ENCODE data around the gene ZSWIM1.

ZSWIM1 gene

DNA sequence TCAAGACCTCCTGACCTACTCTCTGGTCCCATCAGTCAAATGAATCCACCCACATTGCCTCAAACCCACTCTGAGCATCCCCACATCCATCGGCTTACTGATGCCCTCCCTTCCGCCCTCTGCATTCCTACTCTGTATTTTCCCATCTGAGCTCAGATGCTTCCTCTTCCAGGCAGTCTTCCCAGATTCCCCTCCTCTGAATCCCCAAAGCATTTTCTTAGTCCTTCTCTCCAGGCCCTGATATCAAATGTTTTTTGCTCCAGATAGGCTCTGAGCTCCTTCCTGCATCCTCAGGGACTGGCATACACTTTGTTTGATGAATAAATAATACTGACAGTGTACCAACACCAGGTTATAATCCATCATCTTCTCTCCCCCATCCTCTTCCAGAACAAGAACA, 27.1 kb downstream of the ZSWIM1 start:
- DNase-seq (ENCODE audit: low read depth in 3 of 3) = no peak

DNA sequence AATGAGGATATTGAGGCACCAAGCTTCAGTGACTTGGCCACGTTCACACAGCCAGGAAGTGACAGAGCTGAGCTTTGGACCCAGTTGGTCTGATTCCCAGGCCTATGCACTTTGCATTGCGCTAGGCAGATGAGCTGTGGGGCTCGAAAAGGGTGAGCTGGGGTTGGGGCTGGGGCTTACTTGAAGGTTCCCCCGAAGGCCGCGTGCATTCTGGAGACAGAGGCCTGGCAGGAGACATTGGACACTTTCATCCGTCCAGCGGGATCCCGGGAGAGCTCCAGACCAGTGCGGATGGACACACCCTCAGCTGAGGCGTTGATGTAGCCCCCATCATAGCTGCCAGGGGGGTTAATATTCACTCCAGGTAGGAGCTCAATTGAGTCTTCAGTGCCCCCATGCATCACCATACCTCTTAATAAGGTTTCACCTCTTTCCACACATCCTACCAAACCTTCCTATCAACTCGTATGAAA, 28.3 kb downstream of the ZSWIM1 start:
- DNase-seq (ENCODE audit: low read depth in 3 of 3) = no peak

DNA sequence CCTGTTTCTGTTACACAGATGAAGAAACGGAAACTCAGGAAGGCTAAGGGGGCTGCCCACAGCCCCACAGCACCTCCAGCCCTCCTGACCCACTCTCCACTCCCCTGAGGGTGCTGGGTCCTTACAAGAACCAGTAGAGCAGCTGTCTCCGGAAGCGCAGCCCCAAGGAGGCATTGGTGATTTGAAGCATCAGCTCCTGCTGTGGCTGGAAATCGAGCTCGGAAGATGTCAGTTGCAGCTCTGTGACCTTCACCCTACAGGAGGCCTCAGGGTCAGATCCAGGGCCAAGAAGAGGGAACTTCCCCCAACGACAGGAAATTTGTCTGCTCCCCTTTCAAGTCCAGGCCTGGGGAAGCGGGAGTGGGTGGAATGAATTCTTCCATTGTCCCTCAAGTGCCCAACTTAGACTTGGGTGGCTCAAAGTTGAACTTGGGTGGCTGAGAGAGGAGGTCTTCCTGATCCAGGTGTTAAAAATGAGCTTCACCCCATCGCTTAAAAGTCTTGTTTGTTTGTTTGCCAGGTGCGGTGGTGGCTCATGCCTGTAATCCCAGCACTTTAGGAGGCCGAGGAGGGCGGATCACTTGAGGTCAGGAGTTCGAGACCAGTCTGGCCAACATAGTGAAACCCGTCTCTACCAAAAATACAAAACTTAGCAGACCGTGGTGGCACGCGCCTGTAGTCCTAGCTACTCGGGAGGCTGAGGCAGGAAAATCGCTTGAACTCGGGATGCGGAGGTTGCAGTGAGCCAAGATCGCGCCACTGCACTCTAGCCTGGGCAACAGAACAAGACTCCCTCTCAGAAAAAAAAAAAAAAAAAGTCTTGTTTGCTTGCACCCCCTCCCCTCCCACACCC, 29.0 kb downstream of the ZSWIM1 start:
- DNase-seq (ENCODE audit: low read depth in 3 of 3) = no peak

- DNase-seq (ENCODE audit: low read depth in 3 of 3) = peak; percentile 80 to 85 (median 82)
These were observed 29.9 kb downstream of the ZSWIM1 start for GRCh38 chr20:45910670-45911485.

DNA sequence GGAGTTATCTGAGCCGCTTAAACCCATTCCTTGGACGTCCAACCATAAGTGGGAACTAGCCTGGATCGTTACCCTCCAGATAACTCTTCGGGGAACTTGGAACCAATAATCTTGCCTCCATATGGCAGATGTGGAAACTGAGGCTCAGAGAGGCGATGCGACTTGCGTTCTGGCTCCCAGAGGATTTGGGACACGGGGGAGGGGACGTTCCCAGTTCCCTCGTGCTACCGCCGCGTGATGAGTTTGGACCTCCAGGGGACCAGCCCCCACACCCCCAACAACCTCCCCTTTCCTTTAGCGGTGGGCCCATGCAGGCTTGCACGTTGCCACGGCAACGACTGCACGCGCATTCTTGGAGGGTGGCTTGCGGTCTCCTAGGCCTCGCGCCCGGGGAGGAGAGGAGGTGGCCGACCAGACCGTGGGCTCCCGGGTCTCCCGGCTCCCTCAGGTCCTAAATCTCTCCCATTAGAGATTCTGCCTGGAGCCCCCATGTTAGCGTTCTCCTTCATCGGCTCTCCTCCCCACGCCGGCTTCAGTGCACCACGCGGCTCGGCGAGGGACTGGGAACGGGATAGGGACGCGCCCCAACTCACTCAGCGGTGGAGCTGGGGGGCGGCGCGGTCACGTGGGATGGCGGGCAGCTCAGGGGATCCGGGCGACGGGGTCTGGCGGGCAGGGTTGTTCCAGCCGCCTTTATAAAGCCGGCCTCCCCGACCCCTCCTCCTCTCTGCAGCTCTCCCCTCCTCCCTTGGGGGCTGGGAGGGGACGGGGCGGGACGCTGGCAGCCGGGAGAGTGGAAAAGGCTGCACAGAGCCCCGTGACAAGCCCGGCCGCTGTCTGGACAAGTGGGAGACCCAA, 30.7 kb downstream of the ZSWIM1 start, which contains the start of gene PLTP:
Gene PLTP (minus strand): TSS at position 670 of the 858 bp plus-strand sequence. CDS start 703 bp downstream, outside the sequence.
- DNase-seq (ENCODE audit: low read depth in 3 of 3) = no peak

GRCh38 chr20:45912344-45912682, 31.3 kb downstream of the ZSWIM1 start:
- no peak for DNase-seq (ENCODE audit: low read depth in 3 of 3)

- no peak for DNase-seq (ENCODE audit: low read depth in 3 of 3)
These were observed 32.1 kb downstream of the ZSWIM1 start for GRCh38 chr20:45913116-45913515.

DNA sequence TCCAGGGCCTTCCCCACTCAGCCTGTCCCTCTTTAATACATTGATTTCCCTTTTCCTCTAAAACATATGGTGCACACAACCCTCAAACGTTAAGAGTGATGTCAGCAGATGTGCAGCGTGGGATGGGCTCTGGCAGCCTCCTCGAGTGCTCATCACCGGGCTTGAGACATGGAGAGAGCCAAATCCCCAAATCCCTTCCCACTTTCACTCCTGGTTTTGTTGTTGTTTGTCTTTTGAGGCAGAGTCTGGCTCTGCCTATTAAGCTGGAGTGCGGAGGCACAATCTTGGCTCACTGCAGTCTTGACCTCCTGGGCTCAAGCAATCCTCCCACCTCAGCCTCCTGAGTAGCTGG, 36.7 kb downstream of the ZSWIM1 start:
- no peak for DNase-seq (ENCODE audit: low read depth in 3 of 3)

DNA sequence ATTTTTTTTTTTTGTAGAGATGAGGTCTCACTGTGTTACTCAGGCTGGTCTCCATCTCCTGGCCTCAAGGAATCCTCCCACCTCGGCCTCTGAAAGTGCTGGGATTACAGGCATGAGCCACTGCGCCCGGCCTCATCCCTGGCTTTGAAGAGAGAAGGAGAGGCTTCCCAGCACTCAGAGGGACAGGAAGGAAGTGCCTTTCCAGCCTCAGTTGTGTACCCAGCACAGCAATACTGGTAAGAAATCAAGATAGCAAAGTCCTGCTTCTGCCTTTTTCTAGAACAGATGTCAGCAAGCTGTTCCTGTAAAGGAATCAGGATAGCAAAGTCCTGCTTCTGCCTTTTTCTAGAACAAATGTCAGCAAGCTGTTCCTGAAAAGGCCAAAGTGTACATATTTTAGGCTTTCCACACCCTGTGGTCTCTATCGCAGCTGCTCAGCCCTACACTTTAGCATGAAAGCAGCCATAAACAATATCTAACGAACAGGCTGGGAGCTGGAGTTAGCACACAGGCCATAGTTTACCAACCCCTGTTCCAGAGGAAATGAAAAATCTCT, 37.2 kb downstream of the ZSWIM1 start:
- no peak for DNase-seq (ENCODE audit: low read depth in 3 of 3)

- DNase-seq (ENCODE audit: low read depth in 3 of 3) = no peak
These were observed 37.9 kb downstream of the ZSWIM1 start for GRCh38 chr20:45918779-45919537.

DNA sequence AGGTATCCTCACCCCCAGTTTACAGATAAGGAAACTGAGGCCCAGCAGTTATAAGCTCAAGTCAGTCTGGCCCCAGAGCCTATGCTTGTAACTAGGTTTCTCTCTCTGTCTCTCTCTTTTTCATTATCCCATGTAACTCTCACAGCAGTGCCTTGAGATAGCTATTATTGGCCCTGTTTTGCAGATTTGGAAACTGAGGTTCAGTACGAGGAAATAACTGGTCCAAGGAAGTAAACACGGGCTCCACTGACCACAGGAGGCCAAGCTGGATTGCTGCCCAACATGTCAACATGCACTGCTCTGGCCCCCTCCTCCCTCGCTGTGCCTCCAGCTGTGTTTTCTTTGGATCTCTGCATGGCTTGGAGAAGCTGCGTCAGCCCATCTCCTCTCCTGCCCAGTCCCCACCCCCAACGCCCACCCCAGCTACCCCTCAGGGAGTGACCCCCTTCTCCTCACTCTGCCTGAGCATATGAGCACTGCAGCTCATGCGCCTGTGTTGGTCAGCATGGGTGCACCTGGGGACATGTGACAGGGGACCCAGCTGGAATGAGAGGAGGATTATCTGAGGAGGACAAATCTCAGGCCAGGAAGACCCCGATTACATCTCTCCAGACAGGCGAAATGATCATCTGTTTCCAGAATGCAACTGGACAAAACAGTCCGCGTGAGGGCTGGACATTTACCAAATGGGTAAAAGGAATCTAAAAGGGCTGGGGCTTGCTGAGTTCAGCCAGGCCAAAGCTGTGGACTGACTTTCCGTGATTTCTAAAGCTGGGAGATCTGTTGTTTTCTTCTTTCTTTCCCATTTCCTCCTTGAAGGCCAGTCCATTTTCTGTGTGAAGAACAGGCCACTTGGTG, 38.7 kb downstream of the ZSWIM1 start:
- no peak for DNase-seq (ENCODE audit: low read depth in 3 of 3)

GRCh38 chr20:45920462-45921336, 39.7 kb downstream of the ZSWIM1 start:
- DNase-seq (ENCODE audit: low read depth in 3 of 3) = no peak

DNA sequence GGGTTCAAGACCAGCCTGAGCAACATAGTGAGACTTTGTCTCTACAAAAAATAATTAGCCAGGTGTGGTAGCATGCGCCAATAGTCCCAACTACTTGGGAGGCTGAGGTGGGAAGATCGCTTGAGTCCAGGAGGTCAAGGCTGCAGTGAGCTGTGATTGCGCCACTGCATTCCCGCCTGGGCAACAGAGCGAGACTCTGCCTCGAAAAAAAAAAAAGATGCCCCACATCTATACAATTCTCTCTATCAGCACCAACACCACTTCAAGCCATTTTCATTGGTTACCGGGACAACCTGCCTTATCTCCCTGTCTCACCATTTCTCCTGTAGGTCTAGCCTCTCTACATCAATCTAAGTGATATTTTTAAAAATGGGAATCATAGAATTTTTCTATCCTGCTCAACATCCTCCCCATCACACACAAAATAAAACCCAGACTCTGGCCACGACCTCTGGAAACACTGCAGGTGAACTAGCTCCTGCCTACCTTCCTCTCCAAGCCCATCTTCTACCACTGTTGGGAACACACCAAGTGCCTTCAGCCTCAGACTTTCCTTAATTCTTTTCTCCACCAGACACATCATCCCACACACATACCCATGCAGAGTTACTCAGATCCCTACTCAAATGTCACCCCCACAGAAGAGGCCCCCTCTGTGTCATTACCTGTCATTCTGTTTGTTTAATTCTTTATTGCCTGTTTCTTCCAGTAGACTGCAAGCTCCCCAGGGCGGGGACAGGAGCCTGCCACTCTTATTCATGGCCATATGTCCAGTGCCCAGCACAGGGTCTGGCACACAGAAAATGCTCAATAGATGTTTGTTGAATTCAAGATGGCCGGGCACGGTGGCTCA, 40.5 kb downstream of the ZSWIM1 start:
- DNase-seq (ENCODE audit: low read depth in 3 of 3) = no peak

DNA sequence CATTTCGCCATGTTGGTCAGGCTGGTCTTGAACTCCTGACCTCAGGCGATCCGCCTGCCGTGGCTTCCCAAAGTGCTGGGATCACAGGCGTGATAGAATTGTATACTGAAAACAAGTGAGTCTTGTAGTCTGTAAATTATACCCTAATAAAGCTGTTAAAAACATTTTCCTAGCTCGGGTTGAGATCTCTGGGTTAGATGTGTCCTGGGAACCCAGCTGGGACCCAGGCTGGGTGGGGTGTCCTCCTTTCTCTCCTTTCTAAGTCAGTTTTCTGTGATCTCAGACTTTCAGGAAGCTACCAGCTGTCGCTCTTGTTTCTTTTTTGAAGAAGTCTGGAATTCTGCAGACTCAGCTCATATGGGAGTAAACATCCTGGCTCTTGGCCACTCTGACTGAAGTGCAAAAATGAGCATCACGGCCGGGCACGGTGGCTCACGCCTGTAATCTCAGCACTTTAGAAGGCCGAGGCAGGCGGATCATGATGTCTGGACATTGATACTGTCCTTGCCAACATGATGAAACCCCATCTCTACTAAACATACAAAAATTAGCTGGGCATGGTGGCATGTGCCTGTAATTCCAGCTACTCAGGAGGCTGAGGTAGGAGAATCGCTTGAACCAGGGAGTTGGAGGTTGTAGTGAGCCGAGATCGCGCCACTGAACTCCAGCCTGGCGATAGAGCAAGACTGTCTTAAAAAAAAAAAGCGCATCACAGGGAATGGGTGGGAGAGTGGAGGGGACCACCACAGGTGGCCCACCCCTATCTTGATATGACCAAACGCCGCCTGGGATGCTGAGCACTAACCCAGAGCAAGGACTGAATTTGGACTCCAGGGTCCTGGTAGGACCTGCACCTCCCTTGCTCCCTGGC, 43.6 kb downstream of the ZSWIM1 start:
- no peak for DNase-seq (ENCODE audit: low read depth in 3 of 3)

- no peak for DNase-seq (ENCODE audit: low read depth in 3 of 3)
These were observed 44.9 kb downstream of the ZSWIM1 start for GRCh38 chr20:45925821-45926506.

GRCh38 chr20:45926731-45927070, 45.7 kb downstream of the ZSWIM1 start:
- DNase-seq (ENCODE audit: low read depth in 3 of 3) = no peak
